Smooth muscle cell (in vitro differentiated cells): ENCODE results near the gene HOXC6. TPM values are rescaled to one million over a fixed set of nuclear protein-coding genes. Genes with fewer than 3 reads are reported as not detected.

ENCODE experiments used
- DNase-seq: peaks from one replicate; lab custom pipeline; 2025; ENCODE audit not compliant: unreplicated experiment; lab: John Stamatoyannopoulos, UW
- H2AFZ ChIP-seq: fragments of 200-600 bp; sonication (generic); 2 replicates; pipeline ENCODE4 v1.6.0; 2016; ENCODE audit warnings: antibody characterized with exemption, low read depth, mild to moderate bottlenecking
- H3F3A ChIP-seq: fragments of 200-600 bp; sonication (generic); 2 replicates; pipeline ENCODE4 v1.6.0; 2017; ENCODE audit warnings: antibody characterized with exemption, low read depth
- H3K27ac ChIP-seq: fragments of 200-600 bp; sonication (generic); 2 replicates; pipeline ENCODE4 v1.5.1; 2016; ENCODE audit warnings: low read depth, mild to moderate bottlenecking
- H3K27me3 ChIP-seq: fragments of 200-600 bp; sonication (generic); 2 replicates; pipeline ENCODE4 v1.6.1; 2016; ENCODE audit warnings: low read depth, mild to moderate bottlenecking
- H3K36me3 ChIP-seq: fragments of 200-600 bp; sonication (generic); 2 replicates; pipeline ENCODE4 v1.5.1; 2016; ENCODE audit warnings: low read depth
- H3K4me1 ChIP-seq: fragments of 200-600 bp; sonication (generic); 2 replicates; pipeline ENCODE4 v1.5.1; 2016; ENCODE audit warnings: low read depth
- H3K4me2 ChIP-seq: fragments of 200-600 bp; sonication (generic); 2 replicates; pipeline ENCODE4 v1.6.0; 2016; ENCODE audit warnings: mild to moderate bottlenecking
- H3K4me3 ChIP-seq: fragments of 200-600 bp; sonication (generic); 2 replicates; pipeline ENCODE4 v1.5.1; 2016; ENCODE audit warnings: mild to moderate bottlenecking
- H3K79me2 ChIP-seq: fragments of 200-600 bp; sonication (generic); 2 replicates; pipeline ENCODE4 v1.6.0; 2016; ENCODE audit warnings: low read depth, mild to moderate bottlenecking
- H3K9ac ChIP-seq: fragments of 200-600 bp; sonication (generic); 2 replicates; pipeline ENCODE4 v1.6.0; 2016; ENCODE audit warnings: low read depth
- H3K9me3 ChIP-seq: fragments of 200-600 bp; sonication (generic); replicated peaks from 2 replicates; pipeline ENCODE4 v1.5.1; 2016; ENCODE audit warnings: low read depth
- H4K20me1 ChIP-seq: fragments of 200-600 bp; sonication (generic); 2 replicates; pipeline ENCODE4 v1.6.0; 2016; ENCODE audit warnings: low read depth
- WGBS: methylation state at CpG from one replicate; pipeline ENCODE4 v1.1.7; 2016; ENCODE audit warnings: low lambda C conversion rate; 5-methylcytosine and 5-hydroxymethylcytosine counted together
- polyA plus RNA-seq: library from polyadenylated mRNA; unstranded; fragments of >200 nt; fragmentation: Nextera tagmentation; extraction: Ambion mirVana; gene quantifications from 2 replicates; pipeline ENCODE4 v1.2.1, GENCODE V29; 2016
- total RNA-seq: library from RNA; depleted of rRNA; stranded (reverse); fragments of >200 nt; gene quantifications from 2 replicates; pipeline ENCODE4 v1.2.3, GENCODE V29; 2014
- TF ChIP-seq, protein P1 (sequence below): fragments of 200-600 bp; sonication (generic); IDR thresholded peaks from 2 replicates; pipeline ENCODE4 v1.5.1; 2017; ENCODE audit warnings: borderline replicate concordance, mild to moderate bottlenecking, antibody characterized with exemption; ENCODE audit not compliant: insufficient read depth, poor library complexity, severe bottlenecking

The HOXC6 gene
- total and polyA plus RNA-seq, 2 experiments from 2014 or later = 3.1 to 12.3 TPM

- H3K36me3 ChIP-seq = no peaks in the 10 kb centered on the region
- H3K4me3 ChIP-seq = no peak overlapping the region
- no peak overlapping the region for H3K9ac ChIP-seq
- 23% methylated on average over 8 of the region's 8 CpGs for WGBS
- H3K4me1 ChIP-seq = peaks cover 4% of the 10 kb centered on the region
- H3K9me3 ChIP-seq = no peaks in the 10 kb centered on the region
- no peak overlapping the region for H3K27ac ChIP-seq
- H3K79me2 ChIP-seq = no peaks in the 10 kb centered on the region
- no peak for DNase-seq
- peaks cover 34% of the 10 kb centered on the region for H4K20me1 ChIP-seq
- H3K27me3 ChIP-seq = peaks cover 99% of the 10 kb centered on the region
- H2AFZ ChIP-seq = no peak overlapping the region
- no peaks in the 10 kb centered on the region for H3F3A ChIP-seq
- H3K4me2 ChIP-seq = no peak overlapping the region
- TF ChIP-seq, protein P1, sequence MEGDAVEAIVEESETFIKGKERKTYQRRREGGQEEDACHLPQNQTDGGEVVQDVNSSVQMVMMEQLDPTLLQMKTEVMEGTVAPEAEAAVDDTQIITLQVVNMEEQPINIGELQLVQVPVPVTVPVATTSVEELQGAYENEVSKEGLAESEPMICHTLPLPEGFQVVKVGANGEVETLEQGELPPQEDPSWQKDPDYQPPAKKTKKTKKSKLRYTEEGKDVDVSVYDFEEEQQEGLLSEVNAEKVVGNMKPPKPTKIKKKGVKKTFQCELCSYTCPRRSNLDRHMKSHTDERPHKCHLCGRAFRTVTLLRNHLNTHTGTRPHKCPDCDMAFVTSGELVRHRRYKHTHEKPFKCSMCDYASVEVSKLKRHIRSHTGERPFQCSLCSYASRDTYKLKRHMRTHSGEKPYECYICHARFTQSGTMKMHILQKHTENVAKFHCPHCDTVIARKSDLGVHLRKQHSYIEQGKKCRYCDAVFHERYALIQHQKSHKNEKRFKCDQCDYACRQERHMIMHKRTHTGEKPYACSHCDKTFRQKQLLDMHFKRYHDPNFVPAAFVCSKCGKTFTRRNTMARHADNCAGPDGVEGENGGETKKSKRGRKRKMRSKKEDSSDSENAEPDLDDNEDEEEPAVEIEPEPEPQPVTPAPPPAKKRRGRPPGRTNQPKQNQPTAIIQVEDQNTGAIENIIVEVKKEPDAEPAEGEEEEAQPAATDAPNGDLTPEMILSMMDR = no peak
Observed at GRCh38 chr12:54047964-54048303, 19.7 kb downstream of the HOXC6 start.

DNA sequence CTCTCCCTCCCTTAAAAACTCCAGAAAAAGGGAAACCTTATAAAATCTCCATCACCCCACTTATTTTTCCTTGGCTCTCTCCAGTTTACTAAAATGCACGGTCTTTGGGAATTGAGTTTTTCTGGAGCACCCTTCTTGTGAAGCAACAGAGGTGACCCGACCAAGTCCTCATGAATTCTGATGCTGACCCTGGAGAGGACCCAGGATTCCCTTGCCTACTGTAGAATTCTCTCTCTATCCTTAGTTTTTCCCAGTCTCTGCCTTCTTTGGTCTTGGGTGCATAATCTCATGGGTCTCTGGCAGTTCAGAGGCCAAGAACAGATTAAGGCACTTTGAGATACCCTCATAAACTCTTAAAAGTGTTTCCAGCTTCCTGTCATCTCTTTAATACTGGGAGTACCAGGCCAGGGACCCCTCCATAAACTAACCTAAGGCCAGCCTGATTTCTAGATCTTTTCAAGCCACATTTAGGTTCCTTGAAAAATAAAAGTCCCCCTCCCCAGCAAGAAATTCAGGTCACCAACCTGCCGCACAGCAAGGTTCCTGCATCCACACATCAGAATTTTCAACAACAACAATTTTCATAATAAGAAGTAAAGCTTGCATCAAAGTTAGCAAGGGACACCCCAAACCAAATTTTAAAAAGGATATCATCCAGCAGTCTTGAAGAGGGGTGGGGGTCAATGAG, 20.3 kb downstream of the HOXC6 start:
- WGBS = 38% methylated on average over 3 of the region's 3 CpGs
- Histone ChIP-seq H3K4me3 (no peak overlapping the region), H4K20me1 (peaks cover 34% of the 10 kb centered on the region), H3K9me3 (no peaks in the 10 kb centered on the region), H3K79me2 (no peaks in the 10 kb centered on the region), H3K27ac (no peak overlapping the region), H3K4me1 (peaks cover 4% of the 10 kb centered on the region), H3K36me3 (no peaks in the 10 kb centered on the region), H3K4me2 (no peak overlapping the region), H3K27me3 (peaks cover 100% of the 10 kb centered on the region), H2AFZ (no peak overlapping the region), H3F3A (no peaks in the 10 kb centered on the region), H3K9ac (no peak overlapping the region)
- no peak for DNase-seq
- TF ChIP-seq, protein P1 = no peak

- no peak overlapping the region for H3K9ac ChIP-seq
- H2AFZ ChIP-seq = no peak overlapping the region
- H3K79me2 ChIP-seq = no peaks in the 10 kb centered on the region
- peaks cover 34% of the 10 kb centered on the region for H4K20me1 ChIP-seq
- DNase-seq = no peak
- H3K4me3 ChIP-seq = no peak overlapping the region
- TF ChIP-seq, protein P1 = no peak
- H3K36me3 ChIP-seq = no peaks in the 10 kb centered on the region
- H3K4me1 ChIP-seq = peaks cover 4% of the 10 kb centered on the region
- H3F3A ChIP-seq = no peaks in the 10 kb centered on the region
- H3K9me3 ChIP-seq = no peaks in the 10 kb centered on the region
- 40% methylated on average over 6 of the region's 6 CpGs for WGBS
- no peak overlapping the region for H3K27ac ChIP-seq
- H3K27me3 ChIP-seq = peaks cover 100% of the 10 kb centered on the region
- H3K4me2 ChIP-seq = no peak overlapping the region
Observed at GRCh38 chr12:54049108-54049507, 20.9 kb downstream of the HOXC6 start.

DNA sequence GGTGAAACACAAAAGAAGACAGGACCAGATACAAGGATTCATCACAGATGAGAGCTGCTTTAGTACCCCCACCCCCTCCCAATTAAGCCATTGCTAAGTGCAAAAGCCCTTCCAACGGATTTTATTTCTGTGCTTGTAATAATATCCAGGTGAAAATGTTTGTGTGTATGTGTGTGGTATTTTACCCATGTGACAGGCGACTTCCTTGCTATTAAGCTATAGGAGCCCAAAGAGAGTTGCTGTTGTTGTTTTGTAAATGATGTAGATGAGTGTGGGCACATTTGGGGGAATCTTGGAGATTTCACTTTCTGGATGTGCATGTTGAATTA, 22.2 kb downstream of the HOXC6 start:
- Histone ChIP-seq H3K4me1 (peaks cover 4% of the 10 kb centered on the region), H3K4me3 (no peak overlapping the region), H3K36me3 (no peaks in the 10 kb centered on the region), H4K20me1 (peaks cover 34% of the 10 kb centered on the region), H3F3A (no peaks in the 10 kb centered on the region), H3K79me2 (no peaks in the 10 kb centered on the region), H3K9ac (no peak overlapping the region), H3K4me2 (no peak overlapping the region), H2AFZ (no peak overlapping the region), H3K27ac (no peak overlapping the region), H3K27me3 (peaks cover 100% of the 10 kb centered on the region), H3K9me3 (no peaks in the 10 kb centered on the region)
- WGBS = 14% methylated on average over 2 of the region's 2 CpGs
- TF ChIP-seq, protein P1 = no peak
- DNase-seq = no peak
